MM.1S (cell line): ENCODE results near the gene ADRA2A.

Experiments used
- DNase-seq: peaks from one replicate; pipeline ENCODE4 v3.0.0-alpha.2; 2015
- H2AFZ ChIP-seq: fragments of 300-600 bp; sonication (generic); 2 replicates; pipeline ENCODE4 v1.6.0; 2016; ENCODE audit warnings: antibody characterized with exemption, low read length
- H3F3A ChIP-seq: fragments of 300-600 bp; sonication (generic); 2 replicates; pipeline ENCODE4 v1.6.1; 2016; ENCODE audit warnings: mild to moderate bottlenecking, antibody characterized with exemption, low read length, moderate library complexity, mixed read lengths; ENCODE audit not compliant: insufficient read depth
- H3K27ac ChIP-seq: fragments of 300-600 bp; sonication (generic); 2 replicates; pipeline ENCODE4 v1.5.1; 2016; ENCODE audit warnings: mild to moderate bottlenecking, low read length
- H3K27me3 ChIP-seq: fragments of 300-600 bp; sonication (generic); replicated peaks from 2 replicates; pipeline ENCODE4 v1.6.0; 2016; ENCODE audit warnings: low read length; ENCODE audit not compliant: insufficient read depth
- H3K36me3 ChIP-seq: fragments of 300-600 bp; sonication (generic); replicated peaks from 2 replicates; pipeline ENCODE4 v1.6.1; 2016; ENCODE audit warnings: mild to moderate bottlenecking, low read length, mixed read lengths; ENCODE audit not compliant: insufficient read depth
- H3K4me1 ChIP-seq: fragments of 300-600 bp; sonication (generic); 2 replicates; pipeline ENCODE4 v1.6.1; 2016; ENCODE audit warnings: low read length, mixed read lengths
- H3K4me2 ChIP-seq: fragments of 300-600 bp; sonication (generic); 2 replicates; pipeline ENCODE4 v1.6.0; 2016; ENCODE audit warnings: low read depth, low read length
- H3K4me3 ChIP-seq: fragments of 300-600 bp; sonication (generic); 2 replicates; pipeline ENCODE4 v1.5.1; 2016; ENCODE audit warnings: low read length, mixed read lengths
- H3K79me2 ChIP-seq: fragments of 300-600 bp; sonication (generic); 2 replicates; pipeline ENCODE4 v1.6.1; 2016; ENCODE audit warnings: mixed run types, low read length, mixed read lengths
- H3K9ac ChIP-seq: fragments of 300-600 bp; sonication (generic); 2 replicates; pipeline ENCODE4 v1.6.1; 2016; ENCODE audit warnings: low read length, mixed read lengths
- H3K9me2 ChIP-seq: fragments of 300-600 bp; sonication (generic); replicated peaks from 2 replicates; pipeline ENCODE4 v1.6.1; 2016; ENCODE audit warnings: mild to moderate bottlenecking, low read length, mixed read lengths; ENCODE audit not compliant: insufficient read depth
- H3K9me3 ChIP-seq: fragments of 300-600 bp; sonication (generic); replicated peaks from 2 replicates; pipeline ENCODE4 v1.6.1; 2016; ENCODE audit warnings: mild to moderate bottlenecking, low read length, mixed read lengths; ENCODE audit not compliant: insufficient read depth
- H4K20me1 ChIP-seq: fragments of 300-600 bp; sonication (generic); 2 replicates; pipeline ENCODE4 v1.6.1; 2016; ENCODE audit warnings: mild to moderate bottlenecking, low read length, moderate library complexity, mixed read lengths; ENCODE audit not compliant: insufficient read depth
- CTCF ChIP-seq: fragments of 300-600 bp; sonication (generic); IDR thresholded peaks from 2 replicates; pipeline ENCODE4 v1.5.1; 2016; ENCODE audit warnings: antibody characterized with exemption, low read length, mixed read lengths
- EZH2 ChIP-seq: fragments of 300-600 bp; sonication (generic); optimal IDR thresholded peaks from 2 replicates; pipeline ENCODE3; 2017; ENCODE audit warnings: low read depth, mild to moderate bottlenecking, antibody characterized with exemption, low read length, mixed read lengths
- EZH2phosphoT487 ChIP-seq: fragments of 300-600 bp; sonication (generic); IDR thresholded peaks from 2 replicates; pipeline ENCODE4 v1.6.1; 2018; ENCODE audit warnings: antibody characterized with exemption, low read length

The ADRA2A gene

GRCh38 chr10:111116211-111116610 is 39.4 kb downstream of the ADRA2A start:
- no peaks in the 10 kb centered on the region for H4K20me1 ChIP-seq
- H3K4me2 ChIP-seq = no peak overlapping the region
- H2AFZ ChIP-seq = no peak overlapping the region
- TF ChIP-seq EZH2phosphoT487 (no peak), EZH2 (no peak), CTCF (no peak)
- no peaks in the 10 kb centered on the region for H3K9me3 ChIP-seq
- no peak overlapping the region for H3K9ac ChIP-seq
- no peak overlapping the region for H3K27ac ChIP-seq
- no peaks in the 10 kb centered on the region for H3K9me2 ChIP-seq
- H3K27me3 ChIP-seq = no peaks in the 10 kb centered on the region
- H3K4me1 ChIP-seq = peaks cover 8% of the 10 kb centered on the region; the same call in 1 of the 2 replicates
- no peaks in the 10 kb centered on the region for H3F3A ChIP-seq
- no peak overlapping the region for H3K4me3 ChIP-seq
- no peak for DNase-seq
- H3K36me3 ChIP-seq = no peaks in the 10 kb centered on the region
- H3K79me2 ChIP-seq = no peaks in the 10 kb centered on the region

GRCh38 chr10:111116762-111117445 is 40.1 kb downstream of the ADRA2A start:
- no peak overlapping the region for H3K4me3 ChIP-seq
- no peaks in the 10 kb centered on the region for H4K20me1 ChIP-seq
- no peak overlapping the region for H3K4me2 ChIP-seq

GRCh38 chr10:111117528-111118277 is 40.9 kb downstream of the ADRA2A start:
- no peak overlapping the region for H3K9ac ChIP-seq
- no peak for DNase-seq
- no peaks in the 10 kb centered on the region for H3K9me2 ChIP-seq
- H3K9me3 ChIP-seq = no peaks in the 10 kb centered on the region
- no peaks in the 10 kb centered on the region for H3K36me3 ChIP-seq
- H3K4me2 ChIP-seq = no peak overlapping the region
- no peak overlapping the region for H3K27ac ChIP-seq
- no peaks in the 10 kb centered on the region for H3F3A ChIP-seq
- no peaks in the 10 kb centered on the region for H4K20me1 ChIP-seq
- H3K27me3 ChIP-seq = no peaks in the 10 kb centered on the region
- H3K4me3 ChIP-seq = no peak overlapping the region
- no peaks in the 10 kb centered on the region for H3K79me2 ChIP-seq
- H2AFZ ChIP-seq = no peak overlapping the region
- TF ChIP-seq EZH2phosphoT487 (no peak), EZH2 (no peak), CTCF (no peak)
- 0 out of 2 replicates have a peak, but pooled peaks cover under 1% of the 10 kb centered on the region for H3K4me1 ChIP-seq

More at GRCh38 chr10:111116762-111117445, 40.1 kb downstream of the ADRA2A start:
- H3K36me3 ChIP-seq = no peaks in the 10 kb centered on the region
- H3K4me1 ChIP-seq = peaks cover 8% of the 10 kb centered on the region; the same call in 1 of the 2 replicates
- no peaks in the 10 kb centered on the region for H3K9me3 ChIP-seq
- H3K9ac ChIP-seq = no peak overlapping the region
- H2AFZ ChIP-seq = no peak overlapping the region
- H3F3A ChIP-seq = no peaks in the 10 kb centered on the region
- H3K27me3 ChIP-seq = no peaks in the 10 kb centered on the region
- DNase-seq = no peak
- TF ChIP-seq CTCF (no peak), EZH2phosphoT487 (no peak), EZH2 (no peak)
- no peaks in the 10 kb centered on the region for H3K9me2 ChIP-seq
- no peaks in the 10 kb centered on the region for H3K79me2 ChIP-seq
- H3K27ac ChIP-seq = no peak overlapping the region
